Activated T-helper 1 cell treated with anti-CD3 and anti-CD28 coated beads, Interleukin-12 subunit alpha, Interleukin-12 subunit beta, Interleukin-2, Interleukin-4 antibody, amounts not matched to agents 30 ng/mL and 10 ng/mL and 1 ng/mL, durations not matched to agents 14 hours and 24 hours and 36 hours (primary cell): Measurements from ENCODE around the gene FAAP20. TPM values are rescaled to one million over a fixed set of nuclear protein-coding genes. Genes with fewer than 3 reads are reported as not detected.
"Not testable (repeated sequence)": the region's sequence is repeated elsewhere in the genome, so short reads cannot be mapped to it uniquely, and the experiment has no call there.

Experiments used
- DNase-seq: peaks from one replicate; pipeline ENCODE4 v3.0.0; 2021; ENCODE audit warnings: low spot score
- H3K27ac Mint-ChIP-seq: one replicate; pipeline ENCODE4 v1.8.0; 2021; ENCODE audit warnings: mild to moderate bottlenecking, mixed read lengths
- H3K27me3 Mint-ChIP-seq: one replicate; pipeline ENCODE4 v1.8.0; 2022; ENCODE audit warnings: mild to moderate bottlenecking, moderate library complexity, mixed read lengths; ENCODE audit not compliant: insufficient read depth
- H3K36me3 Mint-ChIP-seq: one replicate; pipeline ENCODE4 v1.8.0; 2021; ENCODE audit warnings: low read depth, mixed read lengths
- H3K4me1 Mint-ChIP-seq: one replicate; pipeline ENCODE4 v1.8.0; 2021; ENCODE audit warnings: low read depth, mixed read lengths
- H3K4me3 Mint-ChIP-seq: one replicate; pipeline ENCODE4 v1.8.0; 2021; ENCODE audit warnings: mild to moderate bottlenecking, moderate library complexity, mixed read lengths
- H3K9me3 Mint-ChIP-seq: one replicate; pipeline ENCODE4 v1.8.0; 2021; ENCODE audit warnings: mixed read lengths
- intact Hi-C: fragments of 100-400 bp; cut with micrococcal nuclease; formaldehyde crosslinking; loops from one replicate; pipeline ENCODE4 v1.15.1; 2024
- total RNA-seq: library from RNA; stranded (reverse); gene quantifications from 2 replicates; pipeline ENCODE4 v1.2.3, GENCODE V29; 2022

FAAP20 gene
- total RNA-seq, 1 donor from 2014 or later: 50.5 TPM

- no peaks in the 10 kb centered on the region for H3K36me3 Mint-ChIP-seq
- H3K9me3 Mint-ChIP-seq: no peaks in the 10 kb centered on the region
- no peak for DNase-seq
- H3K4me3 Mint-ChIP-seq: no peak overlapping the region
- no peaks in the 10 kb centered on the region for H3K27me3 Mint-ChIP-seq
- intact Hi-C loops: no loop called here
- H3K4me1 Mint-ChIP-seq: no peaks in the 10 kb centered on the region
- no peak overlapping the region for H3K27ac Mint-ChIP-seq
Observed at GRCh38 chr1:2158272-2158671, 36.3 kb downstream of the FAAP20 start.

GRCh38 chr1:2157856-2158255 is 36.7 kb downstream of the FAAP20 start:
- DNase-seq: no peak
- intact Hi-C loops: no loop called here
- Mint-ChIP-seq H3K4me1 (no peaks in the 10 kb centered on the region), H3K27me3 (no peaks in the 10 kb centered on the region), H3K9me3 (no peaks in the 10 kb centered on the region), H3K4me3 (no peak overlapping the region), H3K36me3 (no peaks in the 10 kb centered on the region), H3K27ac (no peak overlapping the region)

GRCh38 chr1:2156866-2157265 is 37.7 kb downstream of the FAAP20 start:
- Mint-ChIP-seq H3K4me1 (no peaks in the 10 kb centered on the region), H3K36me3 (no peaks in the 10 kb centered on the region), H3K4me3 (no peak overlapping the region), H3K9me3 (no peaks in the 10 kb centered on the region), H3K27me3 (no peaks in the 10 kb centered on the region), H3K27ac (no peak overlapping the region)
- no peak for DNase-seq
- intact Hi-C loops: no loop called here

- no peaks in the 10 kb centered on the region for H3K9me3 Mint-ChIP-seq
- H3K27ac Mint-ChIP-seq: no peak overlapping the region
- no peaks in the 10 kb centered on the region for H3K36me3 Mint-ChIP-seq
- intact Hi-C loops: no loop called here
- H3K4me1 Mint-ChIP-seq: no peaks in the 10 kb centered on the region
- no peak overlapping the region for H3K4me3 Mint-ChIP-seq
- H3K27me3 Mint-ChIP-seq: no peaks in the 10 kb centered on the region
- DNase-seq: no peak
Observed at GRCh38 chr1:2155788-2156187, 38.8 kb downstream of the FAAP20 start.

GRCh38 chr1:2155147-2155598 is 39.4 kb downstream of the FAAP20 start:
- Mint-ChIP-seq H3K27ac (no peak overlapping the region), H3K4me3 (no peak overlapping the region), H3K27me3 (no peaks in the 10 kb centered on the region), H3K9me3 (no peaks in the 10 kb centered on the region), H3K36me3 (no peaks in the 10 kb centered on the region), H3K4me1 (no peaks in the 10 kb centered on the region)
- DNase-seq: no peak
- intact Hi-C loops: no loop called here

GRCh38 chr1:2154022-2154421 is 40.5 kb downstream of the FAAP20 start:
- no peak overlapping the region for H3K4me3 Mint-ChIP-seq
- H3K36me3 Mint-ChIP-seq: no peaks in the 10 kb centered on the region
- H3K27ac Mint-ChIP-seq: no peak overlapping the region
- H3K4me1 Mint-ChIP-seq: no peaks in the 10 kb centered on the region
- intact Hi-C loops: no loop called here
- no peaks in the 10 kb centered on the region for H3K27me3 Mint-ChIP-seq
- no peak for DNase-seq
- no peaks in the 10 kb centered on the region for H3K9me3 Mint-ChIP-seq

GRCh38 chr1:2152954-2153353 is 41.6 kb downstream of the FAAP20 start:
- no peaks in the 10 kb centered on the region for H3K9me3 Mint-ChIP-seq
- H3K4me1 Mint-ChIP-seq: no peaks in the 10 kb centered on the region
- H3K27me3 Mint-ChIP-seq: no peaks in the 10 kb centered on the region
- no peak for DNase-seq
- H3K4me3 Mint-ChIP-seq: no peak overlapping the region
- intact Hi-C loops: no loop called here
- no peak overlapping the region for H3K27ac Mint-ChIP-seq
- no peaks in the 10 kb centered on the region for H3K36me3 Mint-ChIP-seq

GRCh38 chr1:2151911-2152310 is 42.7 kb downstream of the FAAP20 start:
- Mint-ChIP-seq H3K36me3 (no peaks in the 10 kb centered on the region), H3K27ac (no peak overlapping the region), H3K27me3 (no peaks in the 10 kb centered on the region), H3K9me3 (no peaks in the 10 kb centered on the region), H3K4me1 (no peaks in the 10 kb centered on the region), H3K4me3 (no peak overlapping the region)
- intact Hi-C loops: no loop called here
- DNase-seq: no peak

- no peaks in the 10 kb centered on the region for H3K9me3 Mint-ChIP-seq
- no peaks in the 10 kb centered on the region for H3K36me3 Mint-ChIP-seq
- DNase-seq: no peak
- H3K4me3 Mint-ChIP-seq: no peak overlapping the region
- intact Hi-C loops: no loop called here
- H3K4me1 Mint-ChIP-seq: no peaks in the 10 kb centered on the region
- H3K27ac Mint-ChIP-seq: no peak overlapping the region
- no peaks in the 10 kb centered on the region for H3K27me3 Mint-ChIP-seq
Observed at GRCh38 chr1:2151252-2151651, 43.3 kb downstream of the FAAP20 start.

- intact Hi-C loops: no loop called here
- Mint-ChIP-seq H3K4me1 (no peaks in the 10 kb centered on the region), H3K9me3 (no peaks in the 10 kb centered on the region), H3K36me3 (no peaks in the 10 kb centered on the region), H3K4me3 (no peak overlapping the region), H3K27ac (no peak overlapping the region), H3K27me3 (no peaks in the 10 kb centered on the region)
- no peak for DNase-seq
Observed at GRCh38 chr1:2150801-2151200, 43.8 kb downstream of the FAAP20 start.

GRCh38 chr1:2148691-2149090 is 45.9 kb downstream of the FAAP20 start:
- Mint-ChIP-seq H3K36me3 (no peaks in the 10 kb centered on the region), H3K27ac (no peak overlapping the region), H3K4me3 (no peak overlapping the region), H3K4me1 (no peaks in the 10 kb centered on the region), H3K9me3 (no peaks in the 10 kb centered on the region), H3K27me3 (no peaks in the 10 kb centered on the region)
- intact Hi-C loops: no loop called here
- DNase-seq: peak; percentile 51

GRCh38 chr1:2147869-2148268 is 46.7 kb downstream of the FAAP20 start:
- H3K27ac Mint-ChIP-seq, DNase-seq, H3K4me1 Mint-ChIP-seq, H3K9me3 Mint-ChIP-seq, H3K36me3 Mint-ChIP-seq, H3K4me3 Mint-ChIP-seq, H3K27me3 Mint-ChIP-seq, intact Hi-C loops: not testable (repeated sequence)

- no peak for DNase-seq
- Mint-ChIP-seq H3K9me3 (no peaks in the 10 kb centered on the region), H3K27ac (no peak overlapping the region), H3K27me3 (no peaks in the 10 kb centered on the region), H3K36me3 (no peaks in the 10 kb centered on the region), H3K4me3 (no peak overlapping the region), H3K4me1 (no peaks in the 10 kb centered on the region)
- intact Hi-C loops: no loop called here
Observed at GRCh38 chr1:2146836-2147517, 47.6 kb downstream of the FAAP20 start.
